Endodermal cell (in vitro differentiated cells): ENCODE results near the gene PDE10A. TPM values are rescaled to one million over a fixed set of nuclear protein-coding genes. Genes with fewer than 3 reads are reported as not detected.

ENCODE experiments used
- DNase-seq: peaks from one replicate; pipeline ENCODE4 v3.0.0-alpha.2; 2017
- H3K27ac ChIP-seq: 2 replicates; pipeline ENCODE4 v1.5.1; 2013; ENCODE audit warnings: mild to moderate bottlenecking, low read depth, low read length, moderate library complexity
- H3K27me3 ChIP-seq: 2 replicates; pipeline ENCODE4 v1.6.1; 2013; ENCODE audit warnings: mild to moderate bottlenecking, low read length, moderate library complexity; ENCODE audit not compliant: insufficient read depth, control insufficient read depth, poor library complexity, severe bottlenecking
- H3K36me3 ChIP-seq: 2 replicates; pipeline ENCODE4 v1.7.0; 2013; ENCODE audit warnings: mild to moderate bottlenecking, low read length, moderate library complexity; ENCODE audit not compliant: control insufficient read depth, insufficient read depth
- H3K4me1 ChIP-seq: one replicate; pipeline ENCODE4 v1.7.0; 2013; ENCODE audit warnings: low read length; ENCODE audit not compliant: control insufficient read depth, insufficient read depth
- H3K4me3 ChIP-seq: 2 replicates; pipeline ENCODE4 v1.5.1; 2013; ENCODE audit warnings: mild to moderate bottlenecking, low read length, moderate library complexity
- H3K9ac ChIP-seq: 2 replicates; pipeline ENCODE4 v1.6.1; 2013; ENCODE audit warnings: mild to moderate bottlenecking, low read length, moderate library complexity; ENCODE audit not compliant: poor library complexity, severe bottlenecking; ENCODE audit errors: extremely low read depth
- H3K9me3 ChIP-seq: 2 replicates; pipeline ENCODE4 v1.6.1; 2013; ENCODE audit warnings: mild to moderate bottlenecking, low read length, moderate library complexity; ENCODE audit not compliant: control insufficient read depth
- H3K27ac Mint-ChIP-seq: 2 replicates; pipeline ENCODE4 v1.8.0; 2020; ENCODE audit warnings: mixed read lengths
- H3K27me3 Mint-ChIP-seq: 2 replicates; pipeline ENCODE4 v1.8.0; 2021; ENCODE audit warnings: mild to moderate bottlenecking, mixed read lengths; ENCODE audit not compliant: insufficient read depth
- H3K36me3 Mint-ChIP-seq: 2 replicates; pipeline ENCODE4 v1.8.0; 2020; ENCODE audit warnings: low read depth, mixed read lengths
- H3K4me1 Mint-ChIP-seq: 2 replicates; pipeline ENCODE4 v1.8.0; 2020; ENCODE audit warnings: mixed read lengths
- H3K4me3 Mint-ChIP-seq: 2 replicates; pipeline ENCODE4 v1.8.0; 2020; ENCODE audit warnings: mild to moderate bottlenecking, moderate library complexity, mixed read lengths
- H3K9me3 Mint-ChIP-seq: 2 replicates; pipeline ENCODE4 v1.8.0; 2020; ENCODE audit warnings: mild to moderate bottlenecking, mixed read lengths
- WGBS, 2 experiments: methylation state at CpG; one replicate each; pipeline versions ENCODE4 v1.1.5 to v1.1.7; 2013; ENCODE audit warnings: missing lambda C conversion rate in 2 of 2, mixed read lengths in 1 of 2; ENCODE audit not compliant: insufficient coverage in 1 of 2, insufficient read length in 1 of 2; 5-methylcytosine and 5-hydroxymethylcytosine counted together
- total RNA-seq, 2 donors: library from RNA; stranded (reverse); fragmentation: NEBNext Ultra II Directional in 1 of 2; extraction: Animal tissue kit (Norgen Biotek cat#: 25700) in 1 of 2; gene quantifications; 2 replicates in 1 of 2; 3 replicates in 1 of 2; pipeline ENCODE4 v1.2.1, GENCODE V29; 2021
- TF ChIP-seq, protein P1 (sequence below): fragments of 200-600 bp; sonication (generic); conservative IDR thresholded peaks from 2 replicates; pipeline ENCODE4 v1.5.0; 2021; ENCODE audit warnings: antibody characterized with exemption, mild to moderate bottlenecking

Gene PDE10A
- total RNA-seq, 2 donors from 2014 or later = 22.8 to 27.8 TPM

DNA sequence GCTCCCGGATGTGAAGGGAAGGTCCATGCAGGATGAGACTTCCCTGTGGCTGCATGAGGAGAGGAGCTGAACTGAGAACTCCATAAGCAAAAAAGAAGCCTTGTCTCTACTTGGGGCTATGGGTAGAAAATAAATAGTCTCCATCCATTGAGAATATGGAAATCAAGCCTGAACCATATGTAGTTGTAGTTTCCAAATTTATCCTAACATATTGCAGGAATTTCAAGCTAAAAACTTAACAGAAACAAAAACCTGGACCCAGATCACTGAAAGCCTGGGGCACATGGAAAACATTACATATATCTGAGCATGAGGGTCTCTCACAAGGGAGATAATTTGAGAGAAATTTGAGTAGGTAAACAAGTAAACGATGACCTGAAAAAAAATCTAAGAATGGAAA, 258.7 kb downstream of the PDE10A start:
- Mint-ChIP-seq H3K9me3 (peaks cover 11% of the 10 kb centered on the region), H3K27ac (no peak overlapping the region), H3K4me3 (no peak overlapping the region), H3K4me1 (no peaks in the 10 kb centered on the region), H3K27me3 (no peaks in the 10 kb centered on the region), H3K36me3 (peaks cover 42% of the 10 kb centered on the region)
- Histone ChIP-seq H3K9me3 (peaks cover 18% of the 10 kb centered on the region), H3K27me3 (no peaks in the 10 kb centered on the region), H3K27ac (no peak overlapping the region), H3K9ac (no peak overlapping the region), H3K4me1 (no peaks in the 10 kb centered on the region), H3K36me3 (peaks cover 71% of the 10 kb centered on the region), H3K4me3 (no peak overlapping the region)
- no peak for DNase-seq
- TF ChIP-seq, protein P1, sequence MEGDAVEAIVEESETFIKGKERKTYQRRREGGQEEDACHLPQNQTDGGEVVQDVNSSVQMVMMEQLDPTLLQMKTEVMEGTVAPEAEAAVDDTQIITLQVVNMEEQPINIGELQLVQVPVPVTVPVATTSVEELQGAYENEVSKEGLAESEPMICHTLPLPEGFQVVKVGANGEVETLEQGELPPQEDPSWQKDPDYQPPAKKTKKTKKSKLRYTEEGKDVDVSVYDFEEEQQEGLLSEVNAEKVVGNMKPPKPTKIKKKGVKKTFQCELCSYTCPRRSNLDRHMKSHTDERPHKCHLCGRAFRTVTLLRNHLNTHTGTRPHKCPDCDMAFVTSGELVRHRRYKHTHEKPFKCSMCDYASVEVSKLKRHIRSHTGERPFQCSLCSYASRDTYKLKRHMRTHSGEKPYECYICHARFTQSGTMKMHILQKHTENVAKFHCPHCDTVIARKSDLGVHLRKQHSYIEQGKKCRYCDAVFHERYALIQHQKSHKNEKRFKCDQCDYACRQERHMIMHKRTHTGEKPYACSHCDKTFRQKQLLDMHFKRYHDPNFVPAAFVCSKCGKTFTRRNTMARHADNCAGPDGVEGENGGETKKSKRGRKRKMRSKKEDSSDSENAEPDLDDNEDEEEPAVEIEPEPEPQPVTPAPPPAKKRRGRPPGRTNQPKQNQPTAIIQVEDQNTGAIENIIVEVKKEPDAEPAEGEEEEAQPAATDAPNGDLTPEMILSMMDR = no peak
- 93 to 100% methylated on average over 2 of the region's 2 CpGs for WGBS, 2 experiments

DNA sequence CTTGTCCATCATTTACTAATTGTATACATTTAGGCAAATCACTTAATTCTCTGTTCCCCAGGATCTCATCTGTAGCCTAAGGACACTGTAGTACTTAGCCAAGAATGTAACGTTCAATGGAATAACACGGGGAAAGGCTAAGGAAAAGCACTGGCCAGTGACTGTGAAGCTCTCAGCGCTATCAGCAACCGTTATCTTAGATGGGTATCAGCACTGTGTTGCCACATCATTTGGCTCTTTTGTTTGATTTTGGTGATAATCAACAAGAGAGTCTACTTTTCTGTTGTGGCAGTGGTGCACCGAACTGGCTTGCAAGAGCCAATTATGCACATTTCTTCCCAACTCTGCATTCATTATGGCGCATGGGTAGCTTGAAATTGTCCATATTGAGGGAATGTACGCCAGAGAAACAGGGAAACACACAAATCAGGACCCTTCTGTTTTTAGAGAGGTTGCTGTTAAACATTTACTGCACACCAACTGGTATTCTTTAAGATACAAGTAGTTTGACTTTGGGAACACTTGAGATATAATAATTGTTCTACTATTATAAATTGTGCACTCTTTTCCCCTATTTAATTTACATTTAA, 259.9 kb downstream of the PDE10A start:
- H3K9me3 ChIP-seq = peaks cover 18% of the 10 kb centered on the region
- H3K9ac ChIP-seq = no peak overlapping the region
- H3K27ac ChIP-seq = no peak overlapping the region
- H3K27me3 Mint-ChIP-seq = no peaks in the 10 kb centered on the region
- no peak overlapping the region for H3K4me3 Mint-ChIP-seq
- no peaks in the 10 kb centered on the region for H3K27me3 ChIP-seq
- H3K9me3 Mint-ChIP-seq = peaks cover 11% of the 10 kb centered on the region
- peaks cover 38% of the 10 kb centered on the region for H3K36me3 Mint-ChIP-seq
- H3K4me3 ChIP-seq = no peak overlapping the region
- H3K4me1 Mint-ChIP-seq = no peaks in the 10 kb centered on the region
- 95 to 98% methylated on average over 6 to 7 of the region's 7 CpGs for WGBS, 2 experiments
- no peak for DNase-seq
- peaks cover 66% of the 10 kb centered on the region for H3K36me3 ChIP-seq
- no peaks in the 10 kb centered on the region for H3K4me1 ChIP-seq
- TF ChIP-seq, protein P1 = no peak
- H3K27ac Mint-ChIP-seq = no peak overlapping the region

DNA sequence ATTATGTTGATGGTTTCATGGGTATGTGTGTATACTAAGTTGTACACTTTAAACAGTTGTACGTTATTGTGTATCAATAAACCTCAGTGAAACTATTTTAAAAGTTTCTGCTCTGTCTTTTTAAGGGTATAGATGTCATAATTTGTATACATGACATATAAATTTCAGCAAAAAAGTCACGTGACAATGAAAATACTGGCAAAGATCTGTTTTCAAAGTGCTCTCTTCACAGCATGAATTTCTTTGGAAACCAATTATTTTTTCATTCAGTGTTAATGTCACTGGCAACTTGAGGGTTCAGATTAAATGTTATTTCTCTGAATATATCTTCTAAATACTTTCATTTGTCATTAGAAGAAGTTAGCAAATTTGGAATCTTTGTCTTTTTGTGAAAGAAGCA, 261.9 kb downstream of the PDE10A start:
- H3K9me3 ChIP-seq = peaks cover 18% of the 10 kb centered on the region
- no peak overlapping the region for H3K9ac ChIP-seq
- H3K9me3 Mint-ChIP-seq = peaks cover 11% of the 10 kb centered on the region
- no peak overlapping the region for H3K4me3 Mint-ChIP-seq
- no peaks in the 10 kb centered on the region for H3K27me3 Mint-ChIP-seq
- H3K36me3 ChIP-seq = peaks cover 74% of the 10 kb centered on the region
- H3K36me3 Mint-ChIP-seq = peaks cover 39% of the 10 kb centered on the region
- no peak overlapping the region for H3K4me3 ChIP-seq
- no peaks in the 10 kb centered on the region for H3K4me1 Mint-ChIP-seq
- no peaks in the 10 kb centered on the region for H3K27me3 ChIP-seq
- no peak overlapping the region for H3K27ac Mint-ChIP-seq
- H3K4me1 ChIP-seq = no peaks in the 10 kb centered on the region
- no peak for DNase-seq
- no peak overlapping the region for H3K27ac ChIP-seq
- WGBS, 2 experiments = 90% methylated on average over 2 of the region's 2 CpGs; no CpG with 5 or more reads in 1 of the 2 experiments
- TF ChIP-seq, protein P1 = no peak
